AG10803 (cell line): ENCODE results near the gene MRPL32.
A peak's percentile ranks its signal among the peaks of the same experiment; 100 is the strongest.

Experiments
- DNase-seq: peaks from one replicate; pipeline ENCODE4 v3.0.0; 2010; ENCODE audit warnings: low read depth
- H3K4me3 ChIP-seq: 2 replicates; pipeline ENCODE4 v1.5.1; 2011; ENCODE audit warnings: mild to moderate bottlenecking, low read length, control low read depth
- TF ChIP-seq, protein P1 (sequence below): conservative IDR thresholded peaks from 2 replicates; pipeline ENCODE4 v1.5.1; 2011; ENCODE audit warnings: mild to moderate bottlenecking, low read length, control low read depth, inconsistent platforms

MRPL32 gene

DNA sequence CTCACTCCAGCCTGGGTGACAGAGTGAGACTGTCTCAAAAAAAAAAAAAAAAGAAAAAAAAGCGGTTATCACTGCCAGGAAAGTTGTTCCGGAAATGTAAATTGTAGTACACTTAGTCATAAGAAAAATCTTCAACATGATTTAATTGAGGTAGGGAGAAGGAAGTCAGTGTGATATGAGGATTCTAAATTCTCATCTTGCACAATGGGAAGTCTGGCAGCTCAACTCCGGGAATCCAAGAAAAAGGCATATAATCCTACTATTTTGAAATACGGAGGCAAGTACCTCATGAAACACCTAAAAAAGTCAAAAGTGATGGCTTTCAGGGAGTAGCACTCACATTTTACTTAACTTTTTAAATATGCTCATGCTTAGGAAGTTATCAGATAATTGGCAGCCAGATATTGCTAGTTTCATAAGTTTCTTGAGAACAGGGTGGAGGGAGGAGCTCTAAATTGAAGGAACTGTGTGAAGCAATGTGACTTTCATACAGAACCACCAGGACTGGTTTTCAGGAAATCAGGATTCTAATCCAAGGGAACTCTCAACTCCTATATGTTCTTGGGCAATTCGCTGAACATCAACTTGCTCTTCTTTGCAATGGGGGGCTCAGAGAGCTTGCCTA is 17.6 kb upstream of the MRPL32 start:
- TF ChIP-seq, protein P1, sequence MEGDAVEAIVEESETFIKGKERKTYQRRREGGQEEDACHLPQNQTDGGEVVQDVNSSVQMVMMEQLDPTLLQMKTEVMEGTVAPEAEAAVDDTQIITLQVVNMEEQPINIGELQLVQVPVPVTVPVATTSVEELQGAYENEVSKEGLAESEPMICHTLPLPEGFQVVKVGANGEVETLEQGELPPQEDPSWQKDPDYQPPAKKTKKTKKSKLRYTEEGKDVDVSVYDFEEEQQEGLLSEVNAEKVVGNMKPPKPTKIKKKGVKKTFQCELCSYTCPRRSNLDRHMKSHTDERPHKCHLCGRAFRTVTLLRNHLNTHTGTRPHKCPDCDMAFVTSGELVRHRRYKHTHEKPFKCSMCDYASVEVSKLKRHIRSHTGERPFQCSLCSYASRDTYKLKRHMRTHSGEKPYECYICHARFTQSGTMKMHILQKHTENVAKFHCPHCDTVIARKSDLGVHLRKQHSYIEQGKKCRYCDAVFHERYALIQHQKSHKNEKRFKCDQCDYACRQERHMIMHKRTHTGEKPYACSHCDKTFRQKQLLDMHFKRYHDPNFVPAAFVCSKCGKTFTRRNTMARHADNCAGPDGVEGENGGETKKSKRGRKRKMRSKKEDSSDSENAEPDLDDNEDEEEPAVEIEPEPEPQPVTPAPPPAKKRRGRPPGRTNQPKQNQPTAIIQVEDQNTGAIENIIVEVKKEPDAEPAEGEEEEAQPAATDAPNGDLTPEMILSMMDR, result no peak
- DNase-seq, result peak; percentile 80
- no peak overlapping the region for H3K4me3 ChIP-seq

DNA sequence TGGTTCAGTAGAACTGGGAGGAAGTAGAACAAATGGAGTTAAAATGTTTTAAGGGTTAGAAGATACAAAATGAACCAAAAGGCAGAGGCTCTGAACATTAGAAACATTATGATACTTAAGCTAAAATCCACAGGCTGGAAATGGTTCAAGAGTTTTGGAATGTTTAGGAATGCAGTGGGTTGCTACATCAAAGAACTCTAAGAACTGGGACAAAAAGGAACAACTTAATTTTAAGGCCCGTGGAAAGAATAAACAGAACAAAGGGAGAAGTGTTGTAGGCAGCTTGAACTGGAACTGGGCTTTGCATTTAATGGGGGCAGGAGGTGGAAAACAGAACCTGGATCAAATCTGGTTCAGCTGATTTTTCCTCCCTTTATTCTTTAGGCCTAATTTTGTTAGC is 16.8 kb upstream of the MRPL32 start:
- peak; percentile 75 for DNase-seq
- TF ChIP-seq, protein P1, result no peak
- no peak overlapping the region for H3K4me3 ChIP-seq

- TF ChIP-seq, protein P1, result no peak
- no peak overlapping the region for H3K4me3 ChIP-seq
- DNase-seq, result no peak
Measured at GRCh38 chr7:42922017-42922753, 10.0 kb upstream of the MRPL32 start.

DNA sequence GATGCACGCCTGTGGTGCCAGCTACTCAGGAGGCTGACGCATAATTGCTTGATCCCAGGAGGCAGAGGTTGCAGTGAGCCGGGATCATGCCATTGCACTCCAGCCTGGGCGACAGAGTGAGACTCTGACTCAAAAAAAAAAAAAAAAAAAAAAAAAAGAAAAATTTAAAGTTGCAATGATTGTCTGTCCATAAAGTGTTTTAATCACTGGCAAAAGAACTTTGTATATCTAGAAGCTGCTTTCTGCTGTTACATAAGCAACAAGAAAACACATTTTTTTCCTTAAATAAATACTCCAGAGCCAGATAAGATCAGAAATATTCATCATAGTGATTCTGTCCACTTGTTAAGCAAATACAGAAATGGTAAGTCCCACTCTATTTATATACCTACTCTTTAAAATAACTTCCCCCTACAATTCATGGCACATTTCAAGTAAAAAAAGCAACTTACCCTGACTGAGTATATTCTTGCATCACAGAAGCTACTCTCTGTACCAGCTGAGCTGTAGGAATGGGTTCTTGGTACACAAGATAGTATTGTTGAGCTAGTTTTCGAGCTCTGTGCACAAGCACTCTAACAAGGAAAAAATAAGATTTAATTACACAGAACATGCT is 7.8 kb upstream of the MRPL32 start:
- TF ChIP-seq, protein P1, result no peak
- no peak overlapping the region for H3K4me3 ChIP-seq
- DNase-seq, result no peak

GRCh38 chr7:42925630-42926029 is 6.5 kb upstream of the MRPL32 start:
- no peak overlapping the region for H3K4me3 ChIP-seq
- no peak for DNase-seq
- TF ChIP-seq, protein P1, result no peak

- DNase-seq, result no peak
Measured at GRCh38 chr7:42926204-42926603, 6.0 kb upstream of the MRPL32 start.

More at GRCh38 chr7:42926204-42926603, 6.0 kb upstream of the MRPL32 start:
- TF ChIP-seq, protein P1, result no peak
- no peak overlapping the region for H3K4me3 ChIP-seq
